HG02798 (cell line): ENCODE data around the gene GNAZ.

Experiments used
- ATAC-seq: cut with Tn5 transposase; IDR thresholded peaks from one replicate; pipeline ENCODE4 v1.9.1; 2021; ENCODE audit warnings: mild to moderate bottlenecking; ENCODE audit not compliant: unreplicated experiment, poor library complexity

Gene GNAZ

GRCh38 chr22:23075525-23076216 is 5.4 kb downstream of the GNAZ start:
- ATAC-seq, result no peak

GRCh38 chr22:23076896-23077572 is 6.7 kb downstream of the GNAZ start:
- ATAC-seq, result no peak

- no peak for ATAC-seq
Measured at GRCh38 chr22:23077627-23078461, 7.5 kb downstream of the GNAZ start.

- ATAC-seq, result no peak
Measured at GRCh38 chr22:23078462-23078787, 8.1 kb downstream of the GNAZ start.

- ATAC-seq, result no peak
Measured at GRCh38 chr22:23079240-23079768, 9.0 kb downstream of the GNAZ start.

- no peak for ATAC-seq
Measured at GRCh38 chr22:23079814-23080521, 9.6 kb downstream of the GNAZ start.

- ATAC-seq, result no peak
Measured at GRCh38 chr22:23080613-23081290, 10.4 kb downstream of the GNAZ start.

- ATAC-seq, result no peak
Measured at GRCh38 chr22:23082534-23083314, 12.4 kb downstream of the GNAZ start.

GRCh38 chr22:23083315-23084021 is 13.1 kb downstream of the GNAZ start:
- ATAC-seq, result no peak

GRCh38 chr22:23084453-23085350 is 14.4 kb downstream of the GNAZ start:
- ATAC-seq, result no peak

GRCh38 chr22:23085351-23085671 is 15.0 kb downstream of the GNAZ start:
- ATAC-seq, result no peak

- ATAC-seq, result no peak
Measured at GRCh38 chr22:23085785-23086184, 15.5 kb downstream of the GNAZ start.

GRCh38 chr22:23086263-23086662 is 15.9 kb downstream of the GNAZ start:
- no peak for ATAC-seq

- no peak for ATAC-seq
Measured at GRCh38 chr22:23086787-23087186, 16.5 kb downstream of the GNAZ start.

GRCh38 chr22:23088199-23088604 is 17.9 kb downstream of the GNAZ start:
- ATAC-seq, result no peak

- no peak for ATAC-seq
Measured at GRCh38 chr22:23089010-23089409, 18.7 kb downstream of the GNAZ start.

GRCh38 chr22:23089633-23090456 is 19.5 kb downstream of the GNAZ start:
- ATAC-seq, result no peak
